SKM-1 (cell line): ENCODE results near the gene NUP93.

ENCODE experiments used
- DNase-seq: peaks from one replicate; lab custom pipeline; 2025; ENCODE audit not compliant: unreplicated experiment; lab: John Stamatoyannopoulos, UW

NUP93 gene

DNA sequence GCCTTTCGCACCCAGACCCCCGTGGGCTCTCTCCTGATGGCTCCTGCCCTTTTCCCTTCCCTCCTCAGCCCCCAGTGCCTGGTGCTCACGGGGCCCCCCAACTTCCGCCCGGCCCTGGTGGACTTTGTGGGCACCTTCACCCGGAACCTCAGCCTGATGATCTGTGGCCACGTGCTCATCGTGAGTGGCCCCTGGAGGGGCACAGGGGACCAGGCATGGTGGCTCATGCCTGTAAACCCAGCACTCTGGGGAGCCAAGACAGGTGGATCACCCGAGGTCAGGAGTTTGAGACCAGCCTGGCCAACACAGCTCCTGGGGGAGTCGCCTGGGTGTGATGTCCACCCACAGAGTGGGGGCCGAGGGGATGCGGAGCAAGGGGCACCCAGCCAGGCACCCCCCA lies 156.4 kb downstream of the NUP93 start:
- DNase-seq = no peak

GRCh38 chr16:56886826-56887225 lies 156.9 kb downstream of the NUP93 start:
- no peak for DNase-seq

DNA sequence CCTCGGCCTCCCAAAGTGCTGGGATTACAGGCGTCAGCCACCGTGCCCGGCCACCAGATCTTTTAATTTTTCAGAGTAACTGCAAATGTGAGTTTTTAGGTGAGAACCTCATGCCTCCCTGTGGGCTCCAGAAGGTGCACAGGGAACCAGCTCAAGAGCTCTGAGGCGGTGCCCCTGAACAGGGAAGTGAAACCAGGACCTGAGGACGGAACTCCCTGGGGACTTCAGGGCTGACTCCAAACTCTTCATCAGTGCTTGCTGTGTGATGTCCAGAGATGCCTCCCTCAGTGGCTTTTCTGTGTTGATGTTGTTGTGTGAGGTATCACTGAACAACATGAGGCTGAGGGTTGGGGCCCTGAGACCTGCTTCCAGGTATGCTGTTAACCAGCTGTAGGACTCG lies 158.9 kb downstream of the NUP93 start:
- DNase-seq = peak; percentile 84

DNA sequence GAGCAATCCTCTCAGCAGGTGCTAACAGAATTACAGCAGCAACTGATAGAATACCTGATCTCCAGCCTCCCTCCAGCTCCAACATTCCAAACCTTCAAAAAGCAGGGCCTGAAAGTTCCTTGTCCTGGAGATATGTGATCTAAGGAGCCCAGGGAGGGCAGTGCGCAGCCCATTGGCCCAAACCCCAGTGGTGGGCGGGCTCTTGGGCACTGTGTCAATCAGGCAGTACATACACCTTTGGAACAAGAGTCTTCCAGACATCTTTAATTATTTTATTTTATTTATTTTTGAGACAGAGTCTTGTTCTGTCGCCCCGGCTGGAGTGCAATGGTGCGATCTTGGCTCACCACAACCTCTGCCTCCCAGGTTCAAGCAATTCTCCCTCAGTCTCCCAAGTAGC lies 159.3 kb downstream of the NUP93 start:
- no peak for DNase-seq

- DNase-seq = no peak
Observed at GRCh38 chr16:56891685-56892084, 161.8 kb downstream of the NUP93 start.

- no peak for DNase-seq
Observed at GRCh38 chr16:56892705-56893104, 162.8 kb downstream of the NUP93 start.

GRCh38 chr16:56894331-56894917 lies 164.5 kb downstream of the NUP93 start:
- DNase-seq = no peak

GRCh38 chr16:56895813-56896212 lies 165.9 kb downstream of the NUP93 start:
- DNase-seq = no peak

GRCh38 chr16:56896244-56896643 lies 166.3 kb downstream of the NUP93 start:
- no peak for DNase-seq

DNA sequence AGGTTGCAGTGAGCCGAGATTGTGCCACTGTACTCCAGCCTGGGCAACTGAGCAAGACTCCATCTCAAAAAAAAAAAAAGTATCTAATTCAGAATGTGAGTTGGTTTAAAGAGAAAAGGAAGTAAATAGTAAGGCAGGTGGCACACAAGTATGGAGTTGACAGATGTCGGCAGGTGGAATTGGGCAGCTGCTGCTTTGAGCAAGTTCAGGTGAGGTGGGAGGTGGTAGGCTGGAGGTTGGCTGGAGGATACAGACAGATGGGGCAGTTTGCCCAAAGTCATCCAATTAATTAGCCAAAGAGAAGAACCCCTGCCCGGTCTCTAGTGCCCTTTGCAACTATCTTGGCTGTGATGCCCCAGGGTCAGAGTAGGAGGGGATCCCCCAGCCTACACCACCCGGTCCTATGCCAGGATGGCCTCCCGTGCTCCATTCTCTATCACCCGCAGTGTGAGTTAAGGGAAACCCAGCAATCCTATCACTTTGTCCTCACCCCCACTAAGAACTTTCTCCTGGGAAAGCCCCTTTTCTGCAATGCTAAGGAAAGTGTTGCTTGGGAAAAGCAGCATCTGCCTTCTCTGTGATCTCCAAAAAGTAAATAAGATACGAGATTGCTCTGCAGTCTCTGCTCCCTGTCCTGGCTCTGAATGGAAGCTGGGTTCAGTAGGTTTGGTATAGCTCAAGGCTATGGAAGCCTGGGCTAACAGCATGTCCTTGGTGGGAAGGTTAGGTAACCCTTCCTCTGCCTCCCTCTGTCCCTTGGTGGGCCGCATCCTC lies 167.3 kb downstream of the NUP93 start:
- no peak for DNase-seq

DNA sequence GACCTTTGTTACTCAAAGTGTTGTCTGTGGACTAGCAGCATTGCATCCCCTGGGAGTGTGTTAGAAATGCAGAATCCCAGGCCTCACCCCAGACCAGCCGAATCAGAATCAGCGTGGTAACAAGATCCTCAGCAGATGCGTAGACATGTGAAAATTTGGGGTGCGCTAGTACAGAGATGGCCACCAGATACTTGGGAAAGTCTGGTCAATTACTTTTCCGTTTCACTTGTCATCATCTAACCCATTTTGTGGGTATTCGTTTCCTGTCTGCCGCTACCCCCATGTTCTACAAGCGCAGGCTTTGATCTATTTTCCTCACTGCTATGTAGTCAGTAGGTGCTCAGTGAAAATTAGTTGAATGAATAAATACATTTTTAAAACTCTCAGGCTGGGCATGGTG lies 168.9 kb downstream of the NUP93 start:
- no peak for DNase-seq
